ENCODE measurements around the gene IFI27L1.

IFI27L1 gene

DNA sequence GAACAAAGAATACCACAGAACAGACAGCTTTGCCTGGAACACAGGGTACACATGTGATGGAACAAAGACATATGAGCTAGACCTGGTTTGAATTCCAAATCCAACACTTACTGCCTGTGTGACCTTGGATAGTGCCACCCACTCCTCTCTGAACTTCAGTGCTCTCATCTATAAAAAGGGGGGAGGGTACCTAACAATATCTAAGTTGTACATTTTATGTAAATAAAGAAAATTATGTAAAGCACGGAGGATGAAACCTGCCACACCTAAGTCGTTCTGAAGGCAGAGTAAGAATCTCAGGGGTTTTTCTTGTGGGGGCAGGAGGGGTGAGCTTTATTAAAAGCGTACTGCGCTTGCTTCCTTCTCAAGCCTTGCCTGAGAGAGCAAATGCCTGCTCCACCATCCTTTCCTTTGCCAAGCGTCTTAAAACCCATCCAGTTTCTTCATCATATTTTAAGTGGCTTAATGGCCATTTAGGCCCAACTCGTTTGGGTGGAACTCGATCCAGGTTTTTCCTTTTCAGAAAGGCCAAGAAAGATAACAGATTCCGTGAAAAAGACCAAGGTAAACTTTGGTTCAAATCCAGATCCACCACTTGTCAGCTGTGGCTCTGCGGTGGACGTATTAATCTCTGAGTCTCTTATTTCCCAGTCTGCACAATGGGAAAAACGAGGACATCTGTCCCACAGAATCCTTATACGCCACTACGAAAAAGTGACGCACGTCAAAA, 1.1 kb upstream of the IFI27L1 start:
- DNase-seq (ENCODE audit: low spot score) = no peak

DNA sequence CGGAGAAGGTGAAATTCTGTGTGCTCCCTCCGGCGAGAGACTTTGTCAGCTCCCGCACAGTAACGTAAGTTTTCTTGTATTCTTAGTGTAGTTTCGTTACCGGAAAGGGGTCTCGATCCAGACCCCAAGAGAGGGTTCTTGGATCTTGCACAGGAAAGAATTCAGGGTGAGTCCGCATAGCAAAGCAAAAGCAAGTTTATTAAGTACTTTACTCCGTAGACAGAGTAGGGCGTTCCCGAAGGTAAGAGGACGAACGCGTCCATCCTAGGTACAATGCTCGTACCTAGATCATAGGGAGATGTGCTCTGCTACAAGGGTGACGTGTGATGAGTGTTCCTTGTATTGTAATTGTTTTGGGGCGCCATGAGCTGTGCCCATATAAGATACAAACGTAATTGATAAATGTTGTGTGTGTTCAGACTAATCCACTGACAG, 293 bp downstream of the IFI27L1 start:
- no peak for DNase-seq (ENCODE audit: low spot score)

DNA sequence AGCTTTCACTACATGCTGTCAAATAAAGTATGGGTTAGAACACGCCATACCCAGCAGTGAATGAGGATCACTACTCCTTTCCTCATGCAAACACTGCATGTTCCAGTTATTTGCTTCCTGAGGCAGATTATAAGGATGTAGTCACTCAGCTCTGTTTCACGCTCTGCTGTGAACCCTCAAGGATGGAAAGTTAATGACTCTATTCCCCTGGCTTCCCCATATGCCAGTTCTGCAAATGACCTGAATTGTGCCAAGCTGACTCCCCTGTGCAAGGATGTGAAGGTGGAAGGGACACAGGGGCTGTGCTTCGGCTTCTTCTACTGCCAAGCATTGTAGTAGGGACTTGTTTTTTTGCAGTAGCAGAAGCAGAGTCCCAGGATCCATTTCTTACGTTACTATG, 6.8 kb downstream of the IFI27L1 start:
- no peak for DNase-seq (ENCODE audit: low spot score)

DNA sequence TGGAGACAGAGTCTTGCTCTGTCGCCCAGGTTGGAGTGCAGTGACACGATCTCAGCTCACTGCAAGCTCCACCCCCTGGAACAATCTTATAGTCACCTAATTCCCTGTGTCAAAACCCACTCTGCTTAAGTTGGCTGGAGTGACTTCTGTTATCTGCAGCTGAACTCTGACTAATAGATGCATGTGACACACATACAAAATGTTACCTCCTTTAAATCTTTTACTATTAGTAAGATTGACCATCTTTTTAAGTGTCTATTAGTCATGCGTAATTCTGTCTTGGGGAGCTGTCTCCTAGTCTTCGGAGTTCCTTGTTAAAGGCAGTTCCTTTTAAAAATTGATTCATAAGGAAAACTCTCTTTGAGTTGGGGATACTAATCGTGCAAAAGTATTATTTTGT, 7.4 kb downstream of the IFI27L1 start:
- no peak for DNase-seq (ENCODE audit: low spot score)

DNA sequence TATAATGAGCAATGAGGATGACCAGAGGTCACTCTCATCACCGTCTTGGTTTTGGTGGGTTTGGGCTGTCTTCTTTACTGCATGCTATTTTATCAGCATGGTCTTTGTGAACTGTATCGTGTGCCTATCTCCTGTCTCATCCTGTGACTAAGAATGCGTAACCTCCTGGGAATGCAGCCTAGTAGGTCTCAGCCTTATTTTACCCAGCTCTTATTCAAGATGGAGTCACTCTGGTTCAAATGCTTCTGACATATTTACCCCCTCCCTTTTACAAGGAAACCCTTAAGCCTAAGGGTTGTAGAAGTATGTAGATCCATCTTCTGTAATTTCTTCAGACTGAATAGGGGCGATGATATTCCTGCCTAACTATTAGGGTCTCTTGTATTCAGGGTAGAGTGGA, 8.4 kb downstream of the IFI27L1 start:
- DNase-seq (ENCODE audit: low spot score) = no peak

DNA sequence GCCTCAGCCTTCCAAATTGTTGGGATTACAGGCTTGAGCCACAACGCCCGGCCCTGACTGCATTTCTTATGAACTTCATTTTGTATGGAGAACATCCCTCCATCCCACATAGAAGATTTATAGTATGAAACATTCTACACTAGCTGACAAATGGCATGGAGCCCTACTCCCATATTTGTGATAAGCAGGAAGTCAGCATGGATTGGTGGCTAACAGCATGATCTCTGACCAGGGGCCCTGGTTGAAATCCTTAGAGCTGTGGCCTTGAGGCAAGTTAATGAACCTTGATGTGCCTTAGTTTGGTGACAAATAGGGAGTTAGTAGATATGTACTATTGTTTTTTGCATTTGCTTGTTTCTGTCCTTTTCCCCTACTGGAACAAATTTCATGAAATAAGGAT, 12.3 kb downstream of the IFI27L1 start:
- DNase-seq (ENCODE audit: low spot score) = no peak

DNA sequence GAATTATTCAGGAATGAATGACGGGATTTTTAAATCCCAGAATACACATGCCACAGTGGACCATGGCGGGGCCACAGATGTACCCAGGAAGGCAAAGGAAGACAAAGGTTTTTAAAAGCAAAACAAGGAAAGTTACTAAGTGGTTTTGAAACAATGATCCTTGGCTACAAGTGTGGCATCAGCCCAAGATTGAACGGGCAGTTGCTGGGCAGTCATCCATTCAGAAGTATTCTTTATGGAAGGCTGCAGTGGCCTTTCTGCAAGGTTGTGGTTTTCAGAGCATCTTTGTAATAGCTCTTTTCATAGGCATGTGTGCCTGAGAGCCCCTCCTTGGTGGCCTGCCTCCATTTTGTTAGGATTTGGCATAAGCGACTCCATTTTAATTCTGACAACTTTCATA, 16.0 kb downstream of the IFI27L1 start:
- no peak for DNase-seq (ENCODE audit: low spot score)

DNA sequence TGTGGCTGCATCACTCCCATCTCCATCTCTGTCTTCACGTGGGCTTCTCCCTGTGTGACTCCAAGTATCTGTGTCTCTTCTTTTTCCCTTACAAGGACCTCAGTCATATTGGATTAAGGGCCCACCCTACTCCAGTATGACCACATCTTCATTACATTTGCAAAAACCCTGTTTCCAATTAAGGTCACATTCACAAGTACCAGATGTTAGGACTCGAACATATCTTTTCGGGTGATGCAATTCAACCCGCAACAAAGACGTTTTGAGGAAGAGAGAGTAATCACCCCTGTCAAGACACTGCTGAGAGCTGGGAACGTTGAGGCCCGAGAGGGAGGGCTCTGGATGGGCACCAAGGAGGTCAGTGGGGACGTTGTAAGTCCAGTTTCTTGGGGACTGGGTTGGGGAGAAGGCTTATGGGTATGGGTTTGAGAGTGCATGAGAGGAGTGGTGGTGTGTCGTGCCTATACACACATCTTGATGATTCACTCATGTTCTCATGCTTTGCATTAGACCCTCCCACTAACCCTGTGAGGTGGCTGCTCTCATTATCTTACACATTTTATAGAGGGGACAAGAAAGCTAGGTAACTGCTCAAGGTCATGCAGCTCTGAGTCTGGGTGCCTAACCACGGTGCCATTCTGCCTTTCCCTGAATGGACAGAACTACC, 17.3 kb downstream of the IFI27L1 start:
- no peak for DNase-seq (ENCODE audit: low spot score)

DNA sequence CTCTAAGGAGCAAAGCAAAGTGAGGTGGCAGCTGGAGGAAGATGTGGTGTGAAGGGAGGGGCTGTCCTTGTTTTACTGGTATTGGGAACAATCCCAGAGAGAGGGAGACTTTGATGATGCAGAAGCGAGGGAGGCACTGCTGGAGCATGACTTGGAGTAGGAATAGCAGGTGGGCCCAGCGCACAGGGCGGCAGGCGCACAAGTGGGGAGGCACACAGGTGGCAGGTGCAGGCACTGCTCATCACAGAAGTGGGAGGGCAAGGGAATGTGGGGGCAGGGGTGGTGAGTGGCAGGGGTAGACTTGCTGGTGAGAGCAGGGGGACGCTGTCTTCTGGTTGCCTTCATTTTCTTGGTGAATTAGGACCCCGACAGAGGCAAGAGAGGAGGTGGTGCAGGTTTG, 17.9 kb downstream of the IFI27L1 start:
- no peak for DNase-seq (ENCODE audit: low spot score)

DNA sequence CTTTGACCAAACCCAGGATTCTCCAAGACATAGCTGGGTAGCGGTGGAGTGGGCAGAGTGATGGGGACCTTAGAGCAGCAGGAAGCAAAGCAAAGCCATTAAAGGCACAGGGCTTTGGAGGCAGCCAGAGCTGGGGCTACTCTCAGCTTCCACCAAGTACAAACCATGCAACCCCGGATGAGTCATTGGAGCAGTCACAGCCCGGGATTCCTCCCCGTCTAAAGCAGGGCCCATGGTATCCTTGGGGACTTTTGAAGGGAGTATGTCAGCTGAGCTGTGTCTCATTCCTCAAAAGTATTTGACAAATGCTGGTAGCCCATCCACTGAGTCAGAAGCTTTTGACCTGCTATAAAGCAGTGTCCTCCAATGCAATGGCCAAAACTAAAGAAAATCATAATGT, 19.7 kb downstream of the IFI27L1 start:
- DNase-seq (ENCODE audit: low spot score) = no peak

DNA sequence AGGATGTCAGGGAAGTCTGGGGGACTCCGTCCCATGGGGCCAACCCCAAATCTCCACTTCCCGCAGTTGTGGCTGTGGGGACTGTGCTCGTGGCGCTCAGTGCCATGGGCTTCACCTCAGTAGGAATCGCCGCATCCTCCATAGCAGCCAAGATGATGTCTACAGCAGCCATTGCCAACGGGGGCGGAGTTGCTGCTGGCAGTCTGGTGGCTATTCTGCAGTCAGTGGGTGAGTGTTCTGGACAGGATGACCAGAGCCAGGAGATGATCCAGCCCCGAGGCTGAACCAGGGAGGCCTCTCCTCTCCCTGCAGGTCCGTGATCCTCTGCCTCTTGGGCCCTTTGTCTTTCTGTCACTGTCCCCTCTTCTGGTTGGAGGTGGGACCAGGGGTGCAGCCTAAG, 20.6 kb downstream of the IFI27L1 start:
- DNase-seq (ENCODE audit: low spot score) = no peak

DNA sequence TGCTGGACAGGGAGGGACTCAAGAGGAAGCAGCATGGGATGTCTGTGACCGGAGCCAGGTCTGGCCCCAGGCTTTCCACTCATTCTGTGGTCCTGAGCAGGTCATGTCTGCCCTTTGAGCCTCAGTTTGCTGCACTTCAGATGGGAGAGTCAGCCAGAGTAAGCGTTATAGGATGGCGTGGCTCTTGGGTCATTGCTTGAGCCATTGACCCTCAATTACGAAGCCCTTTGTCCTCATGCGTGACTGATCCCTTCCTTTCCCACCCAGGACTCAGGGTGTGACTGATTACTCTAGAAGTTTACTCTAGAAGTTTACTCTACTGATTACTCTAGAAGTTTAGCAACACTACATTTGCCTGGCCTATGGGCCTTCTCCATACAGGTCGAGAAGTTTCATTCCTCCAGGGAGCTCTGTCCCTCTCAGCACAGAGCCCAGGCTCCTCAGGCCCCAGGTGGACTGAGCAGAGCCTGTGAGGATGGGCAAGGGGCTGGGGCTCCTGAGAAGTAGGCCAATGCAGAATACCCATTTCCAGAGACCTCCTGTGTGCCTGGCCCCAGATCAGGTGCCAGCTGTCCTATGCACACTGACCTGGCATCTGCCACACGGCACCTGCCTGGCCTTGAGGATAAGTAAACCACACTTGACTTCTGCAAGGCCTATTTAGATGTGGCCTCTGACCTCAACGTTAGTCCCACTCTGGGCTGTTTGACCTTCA, 21.8 kb downstream of the IFI27L1 start:
- peak; percentile 49 for DNase-seq (ENCODE audit: low spot score)

DNA sequence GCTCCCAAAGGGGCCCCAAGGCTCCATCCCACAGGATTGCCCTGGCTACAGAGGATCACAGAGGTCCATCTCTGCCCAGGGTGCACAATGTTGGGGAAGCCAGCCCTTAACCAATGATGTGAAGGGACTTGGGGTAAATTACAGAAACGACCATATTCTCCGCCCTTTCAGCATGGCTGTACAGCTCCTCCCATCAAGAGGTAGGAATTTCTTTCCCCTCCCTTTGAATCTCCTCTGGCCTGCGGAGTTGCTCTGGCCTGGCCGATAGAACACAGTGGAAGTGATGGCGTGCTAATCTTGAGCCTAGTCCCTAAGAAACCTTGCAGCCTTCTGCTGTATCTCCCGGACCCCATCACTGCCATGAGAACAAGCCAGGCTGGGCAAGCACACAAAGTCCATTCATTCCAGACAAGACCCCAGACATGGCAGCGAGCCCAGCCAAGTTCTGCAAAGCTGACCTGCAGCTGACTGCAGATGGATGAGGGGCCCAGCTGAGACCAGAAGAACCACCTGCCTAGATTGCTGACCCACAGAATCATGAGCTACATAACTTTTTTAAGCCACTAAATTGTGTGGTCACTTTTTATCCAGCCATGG, 22.5 kb downstream of the IFI27L1 start:
- no peak for DNase-seq (ENCODE audit: low spot score)

DNA sequence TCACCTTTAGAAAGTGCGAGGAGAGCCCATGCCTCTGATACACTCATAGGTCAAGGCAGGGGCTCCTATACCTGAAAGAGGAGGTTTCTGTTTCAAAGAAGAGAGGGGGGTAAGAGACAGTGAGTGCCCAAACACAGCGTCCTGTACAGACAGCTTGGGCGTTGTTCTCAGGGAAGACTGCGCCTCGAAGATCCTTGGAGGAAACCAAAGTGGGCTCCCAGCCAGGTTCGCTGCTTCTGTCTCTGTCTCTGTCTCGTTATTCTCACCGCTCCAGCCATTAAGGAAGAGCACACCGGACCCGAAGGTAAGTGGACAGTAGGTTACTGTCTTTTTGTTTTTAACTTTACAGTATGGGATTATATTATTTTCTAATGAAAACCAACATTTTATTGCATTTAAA, 23.6 kb downstream of the IFI27L1 start:
- no peak for DNase-seq (ENCODE audit: low spot score)

DNA sequence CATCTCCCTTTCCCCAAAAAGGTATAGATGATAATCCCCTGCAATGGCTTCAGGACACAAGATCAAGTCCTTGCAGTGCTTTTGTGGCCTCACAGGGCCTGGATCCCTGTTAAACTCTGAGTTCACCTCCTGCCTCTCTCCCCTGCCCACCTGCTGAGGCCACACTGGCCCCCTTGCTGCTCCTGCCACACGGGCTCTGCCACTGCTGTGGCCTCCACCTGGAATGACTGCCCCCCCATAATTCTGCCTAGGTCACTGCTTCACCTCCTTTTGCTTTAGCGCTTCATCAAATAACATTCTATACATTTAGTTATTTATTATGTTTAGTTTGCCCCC, 28.8 kb downstream of the IFI27L1 start:
- DNase-seq (ENCODE audit: low spot score) = no peak

DNA sequence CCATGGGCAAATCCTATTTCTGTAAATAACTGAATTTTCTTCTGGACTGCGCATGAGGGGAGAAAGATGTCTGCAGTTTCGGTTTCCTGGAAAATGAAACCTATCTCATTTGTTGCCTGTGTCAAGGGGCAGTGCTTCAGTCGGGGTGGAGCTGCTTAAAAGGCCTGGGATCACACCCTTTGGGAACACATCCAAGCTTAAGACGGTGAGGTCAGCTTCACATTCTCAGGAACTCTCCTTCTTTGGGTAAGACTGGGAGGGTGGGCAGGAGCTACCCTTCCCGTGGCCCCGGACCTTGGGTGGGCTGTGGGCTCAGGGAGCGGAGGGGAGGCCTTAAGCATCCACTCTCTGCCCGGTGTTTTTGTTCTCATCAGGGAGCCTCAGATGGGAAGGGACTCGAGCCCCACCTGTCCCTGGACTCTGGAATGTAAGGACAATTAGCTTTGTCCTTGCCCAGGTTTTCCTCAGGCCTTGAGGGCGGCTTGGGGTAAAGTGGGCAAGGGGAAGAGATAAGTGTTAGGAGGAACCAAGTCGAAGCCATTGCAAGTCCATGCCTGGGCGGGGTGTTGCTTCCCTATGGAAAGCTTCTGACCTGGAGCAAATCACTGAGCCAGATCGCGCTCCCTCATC, 29.6 kb downstream of the IFI27L1 start, which contains the start of gene IFI27:
IFI27 (plus strand) TSS at position 185 of the 630 bp plus-strand sequence.
- no peak for DNase-seq (ENCODE audit: low spot score)

DNA sequence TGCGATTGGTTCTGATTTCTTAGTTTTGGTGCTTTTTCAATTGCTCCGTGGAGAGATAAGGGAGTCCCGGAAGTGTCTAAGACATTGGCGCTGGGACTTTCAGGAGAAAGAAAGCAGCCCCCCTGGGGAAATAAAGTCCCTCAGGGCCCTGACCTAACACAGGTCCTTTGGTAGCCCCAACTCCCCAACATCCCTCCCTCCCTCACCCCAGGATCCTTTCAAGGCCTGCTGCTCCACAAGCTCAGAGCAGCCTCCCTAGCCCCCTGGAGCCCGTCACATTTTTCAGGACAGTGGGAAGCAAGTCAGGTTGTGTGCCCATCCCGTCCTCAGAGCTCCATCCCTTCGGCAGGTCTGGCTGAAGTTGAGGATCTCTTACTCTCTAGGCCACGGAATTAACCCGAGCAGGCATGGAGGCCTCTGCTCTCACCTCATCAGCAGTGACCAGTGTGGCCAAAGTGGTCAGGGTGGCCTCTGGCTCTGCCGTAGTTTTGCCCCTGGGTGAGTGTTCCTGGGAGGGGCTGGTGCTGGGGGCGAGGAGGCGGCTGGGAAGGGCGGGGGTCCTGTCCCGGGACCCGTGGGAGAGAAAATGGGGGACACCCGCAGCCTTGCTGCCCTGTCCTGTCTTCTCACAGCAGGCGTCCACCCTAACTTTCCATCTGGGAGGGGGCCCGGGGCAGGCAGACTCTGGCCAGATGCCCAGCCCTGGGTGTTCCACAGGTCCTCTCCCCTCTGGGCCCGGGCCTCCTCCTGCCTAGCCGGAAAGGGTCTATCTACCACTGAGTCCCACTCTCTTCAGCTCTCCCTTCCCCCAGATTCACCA, 30.4 kb downstream of the IFI27L1 start:
- no peak for DNase-seq (ENCODE audit: low spot score)

DNA sequence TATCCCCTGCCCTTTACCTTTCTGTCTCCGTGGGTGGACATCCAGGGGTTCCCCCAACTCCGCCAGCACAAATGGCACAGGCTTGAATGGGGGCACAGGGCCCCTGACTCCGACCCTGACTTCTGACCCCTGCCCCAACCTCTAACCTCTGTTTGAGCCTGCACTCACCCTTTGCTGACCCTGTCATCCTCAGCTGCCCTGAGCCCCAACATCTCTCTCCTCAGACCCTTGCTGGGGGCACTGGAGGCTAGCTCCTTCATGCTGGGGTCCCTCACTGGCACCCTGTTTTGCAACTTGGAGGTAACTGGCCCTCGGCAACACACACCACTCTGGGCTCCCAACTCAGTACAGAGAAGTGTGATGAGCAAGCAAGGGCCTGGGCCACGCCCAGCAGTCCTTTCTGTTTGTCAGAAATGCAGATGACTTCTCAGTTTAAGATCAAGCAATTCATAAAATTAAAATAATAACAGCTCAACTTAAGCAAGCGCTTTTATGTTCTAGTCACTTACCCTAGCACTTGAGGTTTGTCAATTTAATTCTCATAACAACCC, 31.5 kb downstream of the IFI27L1 start:
- DNase-seq (ENCODE audit: low spot score) = no peak

DNA sequence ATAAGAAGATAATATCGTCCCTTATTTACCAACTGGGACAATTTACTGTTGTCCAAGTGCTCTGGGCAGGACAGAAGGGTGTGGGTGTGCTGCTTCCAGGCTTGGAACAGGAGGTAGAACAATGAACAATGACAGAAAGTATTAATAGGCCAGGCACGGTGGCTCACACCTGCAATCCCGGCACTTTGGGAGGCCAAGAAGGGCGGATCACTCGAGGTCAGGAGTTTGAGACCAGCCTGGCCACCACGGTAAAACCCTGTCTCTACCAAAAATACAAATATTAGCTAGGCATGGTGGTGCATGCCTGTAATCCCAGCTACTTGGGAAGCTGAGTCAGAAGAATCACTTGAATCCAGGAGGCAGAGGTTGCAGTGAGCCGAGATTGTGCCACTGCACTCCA, 32.0 kb downstream of the IFI27L1 start:
- no peak for DNase-seq (ENCODE audit: low spot score)

DNA sequence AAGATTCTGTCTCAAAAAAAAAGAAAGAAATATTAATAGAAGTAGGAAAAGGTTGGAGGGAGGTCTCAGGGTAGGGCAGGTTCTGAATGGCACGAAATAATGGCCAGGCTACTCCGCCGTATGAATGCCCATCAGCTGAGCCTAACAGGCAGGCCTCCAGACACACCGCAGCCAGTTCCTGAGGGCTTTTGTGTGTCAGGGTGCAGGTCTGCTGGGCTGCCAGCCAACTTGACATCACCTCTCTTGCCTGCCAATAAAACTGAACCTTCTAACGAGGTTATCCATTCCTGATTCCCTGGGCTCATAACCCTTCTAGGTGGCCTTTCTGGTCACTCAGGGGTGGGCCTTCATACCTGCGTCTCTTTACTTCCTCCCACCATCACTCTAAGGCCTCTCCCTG, 32.4 kb downstream of the IFI27L1 start:
- DNase-seq (ENCODE audit: low spot score) = no peak

DNA sequence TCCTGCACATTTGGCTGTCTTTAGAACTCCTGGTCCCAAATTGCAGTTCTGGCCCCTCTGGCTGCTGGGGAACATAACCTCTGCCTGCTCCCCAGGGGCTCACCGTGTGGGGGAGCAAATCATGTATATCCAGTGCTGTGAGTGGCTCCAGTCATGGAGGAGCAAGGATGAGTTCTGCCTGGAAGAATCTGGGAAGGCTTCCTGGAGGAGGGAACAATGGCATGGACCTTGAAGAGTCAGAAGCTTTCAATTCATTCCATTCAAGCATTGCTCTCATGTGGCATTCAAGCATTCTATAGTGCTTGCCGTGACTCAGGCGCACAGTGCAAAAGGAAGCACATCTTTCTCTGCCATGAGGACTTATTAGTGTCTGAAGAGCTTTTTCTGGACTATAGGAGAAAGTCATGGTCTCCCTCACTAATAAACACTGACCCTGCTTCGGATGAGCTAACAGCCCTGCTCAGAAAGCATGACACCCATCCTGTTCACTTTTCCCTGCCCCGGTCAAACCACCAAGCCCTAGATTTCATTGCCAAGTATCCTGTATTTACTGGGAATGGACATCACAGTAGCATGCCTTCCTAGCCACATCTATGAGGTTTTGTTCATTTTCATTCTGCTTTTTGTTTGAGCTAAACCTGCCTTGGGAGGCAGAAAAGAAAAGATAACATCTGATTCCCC, 32.9 kb downstream of the IFI27L1 start:
- DNase-seq (ENCODE audit: low spot score) = no peak

Data from HuH-7 (cell line).